CD4-positive, alpha-beta T cell (primary cell): ENCODE results near the gene MTUS2. TPM values are rescaled to one million over a fixed set of nuclear protein-coding genes. Genes with fewer than 3 reads are reported as not detected.

Source experiments
- ATAC-seq: fragments of 200-7000 bp; cut with Tn5 transposase; one replicate; pipeline ENCODE4 v1.10.0; 2022; ENCODE audit warnings: mild to moderate bottlenecking; ENCODE audit not compliant: poor library complexity
- CTCF ChIA-PET: fragments of 350-600 bp; sonication (Branson Sonifier 250); formaldehyde crosslinking; loops from one replicate; lab custom pipeline; 2021; ENCODE audit warnings: antibody characterized with exemption, inconsistent platforms; lab: Charles Lee
- POLR2A ChIA-PET: fragments of 350-600 bp; sonication (Branson Sonifier 250); formaldehyde crosslinking; loops from one replicate; lab custom pipeline; 2021; ENCODE audit warnings: antibody characterized with exemption, inconsistent platforms; lab: Charles Lee
- DNase-seq, 14 experiments: peaks; one replicate each; pipeline ENCODE4 v3.0.0-alpha.2; 2013 to 2020; ENCODE audit warnings: mixed read lengths in 2 of 14
- H3K27ac ChIP-seq, 2 donors: one replicate each; pipeline versions ENCODE4 v1.5.1 to v1.7.0; 2013; ENCODE audit warnings: low read length in 2 of 2, low read depth in 1 of 2, mild to moderate bottlenecking in 1 of 2
- H3K27me3 ChIP-seq, 2 experiments: 1 replicate in 1 of 2; 2 replicates in 1 of 2; pipeline versions ENCODE4 v1.6.1 to v1.7.0; 2013; ENCODE audit warnings: low read length in 2 of 2, control low read depth in 1 of 2, mild to moderate bottlenecking in 1 of 2, moderate library complexity in 1 of 2; ENCODE audit not compliant: insufficient read depth in 2 of 2, control insufficient read depth in 1 of 2
- H3K36me3 ChIP-seq: one replicate; pipeline ENCODE4 v1.6.1; 2013; ENCODE audit warnings: low read length, control low read depth; ENCODE audit not compliant: insufficient read depth
- H3K4me1 ChIP-seq: one replicate; pipeline ENCODE4 v1.6.1; 2013; ENCODE audit warnings: low read length, control low read depth; ENCODE audit not compliant: insufficient read depth
- H3K4me3 ChIP-seq: one replicate; pipeline ENCODE4 v1.5.1; 2013; ENCODE audit warnings: mild to moderate bottlenecking, low read length, moderate library complexity
- H3K9me3 ChIP-seq, 2 experiments: 1 replicate in 1 of 2; 2 replicates in 1 of 2; pipeline versions ENCODE4 v1.6.1 to v1.7.0; 2013; ENCODE audit warnings: low read length in 2 of 2, mild to moderate bottlenecking in 2 of 2, control low read depth in 1 of 2, moderate library complexity in 1 of 2; ENCODE audit not compliant: control insufficient read depth in 1 of 2, insufficient read depth in 1 of 2
- H3K27ac Mint-ChIP-seq: one replicate; pipeline ENCODE4 v1.8.0; 2020; ENCODE audit warnings: mixed read lengths
- H3K27me3 Mint-ChIP-seq: one replicate; pipeline ENCODE4 v1.8.0; 2021; ENCODE audit warnings: mixed read lengths
- H3K36me3 Mint-ChIP-seq: one replicate; pipeline ENCODE4 v1.8.0; 2021; ENCODE audit warnings: low read depth, mixed read lengths
- H3K4me1 Mint-ChIP-seq: one replicate; pipeline ENCODE4 v1.8.0; 2021; ENCODE audit warnings: low read depth, mixed read lengths
- H3K4me3 Mint-ChIP-seq: one replicate; pipeline ENCODE4 v1.8.0; 2020; ENCODE audit warnings: mild to moderate bottlenecking, mixed read lengths
- H3K9me3 Mint-ChIP-seq: one replicate; pipeline ENCODE4 v1.8.0; 2020; ENCODE audit warnings: mixed read lengths
- intact Hi-C, 2 experiments: fragments of 100-400 bp; cut with DNase I in 1 of 2; cut with micrococcal nuclease in 1 of 2; formaldehyde crosslinking; loops; one replicate each; pipeline versions ENCODE4 v1.15.1 to v1.9.0; 2023 to 2025; cut with DNase I, micrococcal nuclease
- total RNA-seq, 174 experiments: library from RNA in 2 of 174; stranded (reverse) in 2 of 174; gene quantifications; one replicate each; pipeline ENCODE4 v1.2.3 and lab custom pipeline; 2021 to 2026
- TF ChIP-seq, protein P1 (sequence below): fragments of 200-600 bp; IDR thresholded peaks from one replicate; pipeline ENCODE4 v1.8.0; 2022; ENCODE audit warnings: antibody characterized with exemption, mild to moderate bottlenecking

Gene MTUS2
- total RNA-seq, 2 experiments from 2014 or later: 0.38 to 0.81 TPM

DNA sequence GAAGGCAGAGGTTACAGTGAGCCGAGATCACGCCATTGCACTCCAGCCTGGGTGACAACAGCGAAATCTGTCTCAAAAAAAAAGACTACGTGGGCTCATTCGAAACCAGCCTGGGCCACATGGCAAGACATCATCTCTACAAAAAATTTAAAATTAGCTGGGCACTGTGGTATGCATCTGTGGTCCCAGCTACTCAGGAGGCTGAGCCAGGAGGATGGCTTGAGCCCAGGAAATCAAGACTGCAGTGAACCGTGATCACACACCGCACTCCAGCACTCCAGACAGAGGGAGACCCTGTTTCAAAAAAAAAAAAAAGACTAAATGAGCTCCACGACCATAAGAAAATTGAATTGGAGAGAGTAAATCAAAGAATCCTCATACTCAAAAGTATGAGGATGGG is 722.2 kb downstream of the MTUS2 start:
- no peak overlapping the region for H3K27ac Mint-ChIP-seq
- Histone ChIP-seq H3K4me1 (peaks cover 3% of the 10 kb centered on the region), H3K36me3 (peaks cover 15% of the 10 kb centered on the region), H3K27ac (no peak overlapping the region), H3K9me3 (no peaks in the 10 kb centered on the region), H3K27me3 (no peaks in the 10 kb centered on the region), H3K4me3 (no peak overlapping the region)
- H3K36me3 Mint-ChIP-seq: peaks cover 37% of the 10 kb centered on the region
- intact Hi-C loops: no loop called here
- TF ChIP-seq, protein P1, sequence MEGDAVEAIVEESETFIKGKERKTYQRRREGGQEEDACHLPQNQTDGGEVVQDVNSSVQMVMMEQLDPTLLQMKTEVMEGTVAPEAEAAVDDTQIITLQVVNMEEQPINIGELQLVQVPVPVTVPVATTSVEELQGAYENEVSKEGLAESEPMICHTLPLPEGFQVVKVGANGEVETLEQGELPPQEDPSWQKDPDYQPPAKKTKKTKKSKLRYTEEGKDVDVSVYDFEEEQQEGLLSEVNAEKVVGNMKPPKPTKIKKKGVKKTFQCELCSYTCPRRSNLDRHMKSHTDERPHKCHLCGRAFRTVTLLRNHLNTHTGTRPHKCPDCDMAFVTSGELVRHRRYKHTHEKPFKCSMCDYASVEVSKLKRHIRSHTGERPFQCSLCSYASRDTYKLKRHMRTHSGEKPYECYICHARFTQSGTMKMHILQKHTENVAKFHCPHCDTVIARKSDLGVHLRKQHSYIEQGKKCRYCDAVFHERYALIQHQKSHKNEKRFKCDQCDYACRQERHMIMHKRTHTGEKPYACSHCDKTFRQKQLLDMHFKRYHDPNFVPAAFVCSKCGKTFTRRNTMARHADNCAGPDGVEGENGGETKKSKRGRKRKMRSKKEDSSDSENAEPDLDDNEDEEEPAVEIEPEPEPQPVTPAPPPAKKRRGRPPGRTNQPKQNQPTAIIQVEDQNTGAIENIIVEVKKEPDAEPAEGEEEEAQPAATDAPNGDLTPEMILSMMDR: no peak
- ATAC-seq: no peak
- CTCF ChIA-PET: no interaction called here
- POLR2A ChIA-PET: no interaction called here
- no peak for DNase-seq
- H3K4me1 Mint-ChIP-seq: peaks cover 39% of the 10 kb centered on the region
- no peaks in the 10 kb centered on the region for H3K27me3 Mint-ChIP-seq
- H3K4me3 Mint-ChIP-seq: no peak overlapping the region
- no peaks in the 10 kb centered on the region for H3K9me3 Mint-ChIP-seq

DNA sequence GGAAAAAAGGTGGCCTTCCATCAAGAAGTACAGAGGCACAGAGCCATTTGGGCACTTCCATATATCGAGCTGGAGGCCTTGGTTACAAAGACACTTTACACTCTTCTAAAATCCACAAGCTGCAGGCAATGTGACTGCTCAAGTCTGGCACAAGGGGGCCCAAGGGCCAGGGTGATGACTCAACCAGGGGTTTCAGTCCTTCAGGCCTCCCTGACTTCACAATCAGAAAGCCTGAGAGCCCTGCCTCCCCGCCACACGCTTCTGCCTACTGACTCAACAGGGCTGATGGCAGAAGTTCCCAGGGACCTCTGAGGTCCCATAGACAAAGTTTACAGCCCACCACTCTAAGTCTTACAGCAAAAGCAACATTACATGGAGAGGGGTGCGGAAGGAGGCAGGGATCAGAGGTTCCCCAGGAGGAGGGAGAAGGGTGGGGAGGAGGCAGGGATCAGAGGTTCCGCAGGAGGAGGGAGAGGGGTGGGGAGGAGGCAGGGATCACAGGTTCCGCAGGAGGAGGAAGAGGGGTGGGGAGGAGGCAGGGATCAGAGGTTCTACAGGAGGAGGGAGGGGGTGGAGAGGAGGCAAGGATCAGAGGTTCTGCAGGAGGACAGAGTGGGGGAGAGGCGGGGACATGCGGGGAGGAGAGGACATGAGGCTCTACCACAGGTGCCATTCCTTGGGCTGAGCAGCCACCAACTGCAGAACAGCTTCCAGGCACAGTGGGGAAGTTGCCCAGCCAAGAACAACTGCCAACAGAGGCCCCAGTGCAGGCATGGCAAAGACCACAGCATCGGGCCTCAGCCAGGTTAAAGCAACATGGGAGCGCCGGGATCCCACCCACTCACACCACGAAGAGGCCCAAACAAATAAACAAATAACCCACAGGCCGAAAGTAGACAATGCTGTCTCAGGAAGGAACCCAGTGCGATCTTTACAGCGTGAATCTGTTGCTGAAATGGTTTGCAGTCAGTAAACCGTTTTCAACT is 723.4 kb downstream of the MTUS2 start:
- no peaks in the 10 kb centered on the region for H3K9me3 ChIP-seq

DNA sequence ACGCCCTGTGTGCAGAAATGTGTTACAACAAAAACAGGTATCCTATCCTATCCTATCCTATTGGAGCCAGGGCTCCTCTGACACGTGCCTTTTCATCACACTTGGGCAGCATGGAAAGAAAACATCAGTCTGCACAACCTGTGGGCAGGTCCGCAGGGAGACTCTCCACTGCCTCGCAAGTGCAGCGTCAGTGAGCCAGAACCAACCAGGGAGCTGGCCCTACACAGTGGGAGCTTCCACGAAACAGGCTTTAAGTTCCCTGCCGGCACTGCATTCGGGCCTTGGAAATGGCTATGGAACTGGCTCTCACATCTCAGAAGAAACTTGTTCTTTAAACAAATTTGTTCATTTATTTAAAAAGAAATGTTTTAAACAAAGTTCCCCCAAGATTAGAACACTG is 725.8 kb downstream of the MTUS2 start:
- H3K9me3 Mint-ChIP-seq: no peaks in the 10 kb centered on the region
- H3K4me1 ChIP-seq: no peaks in the 10 kb centered on the region
- peaks cover 61% of the 10 kb centered on the region for H3K36me3 Mint-ChIP-seq
- peaks cover 31% of the 10 kb centered on the region for H3K36me3 ChIP-seq
- peaks cover 20% of the 10 kb centered on the region for H3K4me1 Mint-ChIP-seq
- no peak overlapping the region for H3K4me3 ChIP-seq
- POLR2A ChIA-PET: interaction anchor here (1.2 kb wide), 1 partner anchor 10 kb away, joined by 5 read pairs; no protein-coding TSS in a partner anchor
- H3K4me3 Mint-ChIP-seq: no peak overlapping the region
- intact Hi-C loops: no loop called here
- CTCF ChIA-PET: no interaction called here
- H3K27me3 Mint-ChIP-seq: no peaks in the 10 kb centered on the region
- no peak overlapping the region for H3K27ac ChIP-seq
- ATAC-seq (no peak), DNase-seq (no peak)
- H3K27ac Mint-ChIP-seq: no peak overlapping the region
- no peaks in the 10 kb centered on the region for H3K9me3 ChIP-seq
- H3K27me3 ChIP-seq: no peaks in the 10 kb centered on the region
- TF ChIP-seq, protein P1: no peak

More for the DNA sequence above, 723.4 kb downstream of the MTUS2 start:
- DNase-seq (peak in 4 of 14 experiments; percentile 4 to 20 (median 8)), ATAC-seq (no peak)
- Mint-ChIP-seq H3K4me1 (peaks cover 28% of the 10 kb centered on the region), H3K27ac (no peak overlapping the region), H3K4me3 (no peak overlapping the region), H3K27me3 (no peaks in the 10 kb centered on the region), H3K9me3 (no peaks in the 10 kb centered on the region), H3K36me3 (peaks cover 43% of the 10 kb centered on the region)
- Histone ChIP-seq H3K4me3 (no peak overlapping the region), H3K27me3 (no peaks in the 10 kb centered on the region), H3K27ac (no peak overlapping the region), H3K36me3 (peaks cover 15% of the 10 kb centered on the region), H3K4me1 (no peaks in the 10 kb centered on the region)
- ChIA-PET CTCF (no interaction called here), POLR2A (no interaction called here)
- intact Hi-C loops: no loop called here
- TF ChIP-seq, protein P1: no peak
